Endodermal cell (in vitro differentiated cells): ENCODE data around the gene AHNAK. TPM values are rescaled to one million over a fixed set of nuclear protein-coding genes. Genes with fewer than 3 reads are reported as not detected.

Experiments used
- DNase-seq: peaks from one replicate; pipeline ENCODE4 v3.0.0-alpha.2; 2017
- H3K27ac ChIP-seq: 2 replicates; pipeline ENCODE4 v1.5.1; 2013; ENCODE audit warnings: mild to moderate bottlenecking, low read depth, low read length, moderate library complexity
- H3K27me3 ChIP-seq: 2 replicates; pipeline ENCODE4 v1.6.1; 2013; ENCODE audit warnings: mild to moderate bottlenecking, low read length, moderate library complexity; ENCODE audit not compliant: insufficient read depth, control insufficient read depth, poor library complexity, severe bottlenecking
- H3K36me3 ChIP-seq: 2 replicates; pipeline ENCODE4 v1.7.0; 2013; ENCODE audit warnings: mild to moderate bottlenecking, low read length, moderate library complexity; ENCODE audit not compliant: control insufficient read depth, insufficient read depth
- H3K4me1 ChIP-seq: one replicate; pipeline ENCODE4 v1.7.0; 2013; ENCODE audit warnings: low read length; ENCODE audit not compliant: control insufficient read depth, insufficient read depth
- H3K4me3 ChIP-seq: 2 replicates; pipeline ENCODE4 v1.5.1; 2013; ENCODE audit warnings: mild to moderate bottlenecking, low read length, moderate library complexity
- H3K9ac ChIP-seq: 2 replicates; pipeline ENCODE4 v1.6.1; 2013; ENCODE audit warnings: mild to moderate bottlenecking, low read length, moderate library complexity; ENCODE audit not compliant: poor library complexity, severe bottlenecking; ENCODE audit errors: extremely low read depth
- H3K9me3 ChIP-seq: 2 replicates; pipeline ENCODE4 v1.6.1; 2013; ENCODE audit warnings: mild to moderate bottlenecking, low read length, moderate library complexity; ENCODE audit not compliant: control insufficient read depth
- H3K27ac Mint-ChIP-seq: 2 replicates; pipeline ENCODE4 v1.8.0; 2020; ENCODE audit warnings: mixed read lengths
- H3K27me3 Mint-ChIP-seq: 2 replicates; pipeline ENCODE4 v1.8.0; 2021; ENCODE audit warnings: mild to moderate bottlenecking, mixed read lengths; ENCODE audit not compliant: insufficient read depth
- H3K36me3 Mint-ChIP-seq: 2 replicates; pipeline ENCODE4 v1.8.0; 2020; ENCODE audit warnings: low read depth, mixed read lengths
- H3K4me1 Mint-ChIP-seq: 2 replicates; pipeline ENCODE4 v1.8.0; 2020; ENCODE audit warnings: mixed read lengths
- H3K4me3 Mint-ChIP-seq: 2 replicates; pipeline ENCODE4 v1.8.0; 2020; ENCODE audit warnings: mild to moderate bottlenecking, moderate library complexity, mixed read lengths
- H3K9me3 Mint-ChIP-seq: 2 replicates; pipeline ENCODE4 v1.8.0; 2020; ENCODE audit warnings: mild to moderate bottlenecking, mixed read lengths
- CTCF ChIP-seq: fragments of 200-600 bp; sonication (generic); conservative IDR thresholded peaks from 2 replicates; pipeline ENCODE4 v1.5.0; 2021; ENCODE audit warnings: antibody characterized with exemption, mild to moderate bottlenecking
- WGBS, 2 experiments: methylation state at CpG; one replicate each; pipeline versions ENCODE4 v1.1.5 to v1.1.7; 2013; ENCODE audit warnings: missing lambda C conversion rate in 2 of 2, mixed read lengths in 1 of 2; ENCODE audit not compliant: insufficient coverage in 1 of 2, insufficient read length in 1 of 2; 5-methylcytosine and 5-hydroxymethylcytosine counted together
- total RNA-seq, 2 donors: library from RNA; stranded (reverse); fragmentation: NEBNext Ultra II Directional in 1 of 2; extraction: Animal tissue kit (Norgen Biotek cat#: 25700) in 1 of 2; gene quantifications; 2 replicates in 1 of 2; 3 replicates in 1 of 2; pipeline ENCODE4 v1.2.1, GENCODE V29; 2021

Gene AHNAK
- total RNA-seq, 2 donors from 2014 or later, result 109 to 165 TPM

- Mint-ChIP-seq H3K27ac (no peak overlapping the region), H3K4me1 (peaks cover 26% of the 10 kb centered on the region)
- 87% methylated on average over 7 of the region's 7 CpGs; no CpG with 5 or more reads in 1 of the 2 experiments for WGBS, 2 experiments
These were observed 144.8 kb downstream of the AHNAK start for GRCh38 chr11:62401811-62402210.

GRCh38 chr11:62401356-62401755 lies 145.2 kb downstream of the AHNAK start:
- Histone ChIP-seq H3K4me1 (peaks cover 12% of the 10 kb centered on the region), H3K27ac (no peak overlapping the region), H3K9ac (no peak overlapping the region), H3K27me3 (no peaks in the 10 kb centered on the region), H3K4me3 (no peak overlapping the region), H3K36me3 (no peaks in the 10 kb centered on the region), H3K9me3 (no peaks in the 10 kb centered on the region)
- whole genome bisulfite sequencing, 2 experiments, result 92 to 100% methylated on average over 2 to 5 of the region's 5 CpGs
- no peak overlapping the region for H3K4me3 Mint-ChIP-seq
- H3K27ac Mint-ChIP-seq, result no peak overlapping the region
- H3K36me3 Mint-ChIP-seq, result no peaks in the 10 kb centered on the region
- no peaks in the 10 kb centered on the region for H3K9me3 Mint-ChIP-seq
- peaks cover 26% of the 10 kb centered on the region for H3K4me1 Mint-ChIP-seq
- no peak for DNase-seq
- no peaks in the 10 kb centered on the region for H3K27me3 Mint-ChIP-seq
- TF ChIP-seq CTCF, result no peak

More at GRCh38 chr11:62401811-62402210, 144.8 kb downstream of the AHNAK start:
- Histone ChIP-seq H3K27me3 (no peaks in the 10 kb centered on the region), H3K9ac (no peak overlapping the region), H3K27ac (no peak overlapping the region), H3K4me3 (no peak overlapping the region), H3K36me3 (no peaks in the 10 kb centered on the region), H3K9me3 (no peaks in the 10 kb centered on the region), H3K4me1 (peaks cover 7% of the 10 kb centered on the region)
- DNase-seq, result no peak
- H3K4me3 Mint-ChIP-seq, result no peak overlapping the region
- no peaks in the 10 kb centered on the region for H3K9me3 Mint-ChIP-seq
- no peak for TF ChIP-seq CTCF
- H3K36me3 Mint-ChIP-seq, result no peaks in the 10 kb centered on the region
- H3K27me3 Mint-ChIP-seq, result no peaks in the 10 kb centered on the region

- H3K27me3 Mint-ChIP-seq, result no peaks in the 10 kb centered on the region
- Histone ChIP-seq H3K27ac (no peak overlapping the region), H3K9me3 (no peaks in the 10 kb centered on the region), H3K9ac (no peak overlapping the region), H3K36me3 (no peaks in the 10 kb centered on the region), H3K27me3 (no peaks in the 10 kb centered on the region), H3K4me3 (no peak overlapping the region), H3K4me1 (peaks cover 11% of the 10 kb centered on the region)
- no peaks in the 10 kb centered on the region for H3K9me3 Mint-ChIP-seq
- TF ChIP-seq CTCF, result no peak
- peaks cover 24% of the 10 kb centered on the region for H3K4me1 Mint-ChIP-seq
- H3K36me3 Mint-ChIP-seq, result no peaks in the 10 kb centered on the region
- 94 to 96% methylated on average over 4 to 9 of the region's 9 CpGs for WGBS, 2 experiments
- H3K27ac Mint-ChIP-seq, result no peak overlapping the region
- no peak for DNase-seq
- no peak overlapping the region for H3K4me3 Mint-ChIP-seq
These were observed 145.8 kb downstream of the AHNAK start for GRCh38 chr11:62400760-62401159.
